GM19043 (cell line): ENCODE results near the gene GFPT2.

ENCODE experiments used
- ATAC-seq: cut with Tn5 transposase; IDR thresholded peaks from one replicate; pipeline ENCODE4 v1.9.1; 2021; ENCODE audit warnings: low read depth; ENCODE audit not compliant: unreplicated experiment

The GFPT2 gene

GRCh38 chr5:180335614-180336233 lies 17.4 kb downstream of the GFPT2 start:
- no peak for ATAC-seq

GRCh38 chr5:180334751-180335613 lies 18.2 kb downstream of the GFPT2 start:
- no peak for ATAC-seq

GRCh38 chr5:180334176-180334575 lies 19.0 kb downstream of the GFPT2 start:
- no peak for ATAC-seq

- ATAC-seq: no peak
Observed at GRCh38 chr5:180333661-180334060, 19.5 kb downstream of the GFPT2 start.

GRCh38 chr5:180332861-180333260 lies 20.3 kb downstream of the GFPT2 start:
- ATAC-seq: no peak

GRCh38 chr5:180332051-180332517 lies 21.1 kb downstream of the GFPT2 start:
- ATAC-seq: no peak

- no peak for ATAC-seq
Observed at GRCh38 chr5:180331647-180331950, 21.5 kb downstream of the GFPT2 start.

- ATAC-seq: no peak
Observed at GRCh38 chr5:180330810-180331646, 22.1 kb downstream of the GFPT2 start.

GRCh38 chr5:180330270-180330648 lies 22.9 kb downstream of the GFPT2 start:
- ATAC-seq: no peak

GRCh38 chr5:180329606-180330269 lies 23.4 kb downstream of the GFPT2 start:
- no peak for ATAC-seq

- ATAC-seq: no peak
Observed at GRCh38 chr5:180329138-180329435, 24.0 kb downstream of the GFPT2 start.

GRCh38 chr5:180328296-180329137 lies 24.6 kb downstream of the GFPT2 start:
- peak; percentile 81 for ATAC-seq

- ATAC-seq: no peak
Observed at GRCh38 chr5:180326989-180327565, 26.1 kb downstream of the GFPT2 start.

GRCh38 chr5:180324601-180324950 lies 28.6 kb downstream of the GFPT2 start:
- ATAC-seq: no peak

- no peak for ATAC-seq
Observed at GRCh38 chr5:180323941-180324600, 29.1 kb downstream of the GFPT2 start.

- ATAC-seq: no peak
Observed at GRCh38 chr5:180323160-180323559, 30.0 kb downstream of the GFPT2 start.

GRCh38 chr5:180318456-180319089 lies 34.6 kb downstream of the GFPT2 start:
- ATAC-seq: no peak

- no peak for ATAC-seq
Observed at GRCh38 chr5:180316586-180316985, 36.5 kb downstream of the GFPT2 start.

GRCh38 chr5:180315762-180316212 lies 37.3 kb downstream of the GFPT2 start:
- ATAC-seq: peak; percentile 66
